Mesendoderm (in vitro differentiated cells): ENCODE measurements around the gene LRRTM4.

Source experiments
- DNase-seq: peaks from one replicate; pipeline ENCODE4 v3.0.0; 2013
- H2AK5ac ChIP-seq: 2 replicates; pipeline ENCODE4 v1.6.1; 2013; ENCODE audit warnings: low read length, inconsistent platforms
- H2BK120ac ChIP-seq: 2 replicates; pipeline ENCODE4 v1.6.1; 2013; ENCODE audit warnings: low read depth, mild to moderate bottlenecking, low read length, moderate library complexity, mixed read lengths
- H2BK15ac ChIP-seq: replicated peaks from 2 replicates; pipeline ENCODE4 v1.6.1; 2013; ENCODE audit warnings: low read depth, mild to moderate bottlenecking, moderate library complexity
- H2BK5ac ChIP-seq: 2 replicates; pipeline ENCODE4 v1.6.1; 2013; ENCODE audit warnings: low read length, inconsistent platforms
- H3K18ac ChIP-seq: 2 replicates; pipeline ENCODE4 v1.6.1; 2013; ENCODE audit warnings: mild to moderate bottlenecking, low read length, mixed read lengths
- H3K23ac ChIP-seq: one replicate; pipeline ENCODE4 v1.6.1; 2013; ENCODE audit warnings: low read length
- H3K27ac ChIP-seq: 2 replicates; pipeline ENCODE4 v1.5.1; 2013; ENCODE audit warnings: low read depth, mild to moderate bottlenecking, inconsistent platforms, low read length, moderate library complexity
- H3K27me3 ChIP-seq: 2 replicates; pipeline ENCODE4 v1.6.1; 2013; ENCODE audit warnings: low read length, control low read depth, mild to moderate bottlenecking, inconsistent platforms; ENCODE audit not compliant: insufficient read depth, poor library complexity
- H3K36me3 ChIP-seq: 2 replicates; pipeline ENCODE4 v1.6.1; 2013; ENCODE audit warnings: low read length, inconsistent platforms; ENCODE audit not compliant: control insufficient read depth, insufficient read depth
- H3K4ac ChIP-seq: one replicate; pipeline ENCODE4 v1.6.1; 2013; ENCODE audit warnings: low read depth, mild to moderate bottlenecking, low read length, moderate library complexity
- H3K4me1 ChIP-seq: 2 replicates; pipeline ENCODE4 v1.6.1; 2013; ENCODE audit warnings: low read depth, low read length, inconsistent platforms; ENCODE audit not compliant: control insufficient read depth
- H3K4me2 ChIP-seq: 2 replicates; pipeline ENCODE4 v1.6.1; 2013; ENCODE audit warnings: low read length
- H3K4me3 ChIP-seq: 2 replicates; pipeline ENCODE4 v1.5.1; 2013; ENCODE audit warnings: mild to moderate bottlenecking, low read length
- H3K56ac ChIP-seq: one replicate; pipeline ENCODE4 v1.6.1; 2013; ENCODE audit warnings: low read length
- H3K79me1 ChIP-seq: 2 replicates; pipeline ENCODE4 v1.6.1; 2013; ENCODE audit warnings: low read length, inconsistent platforms
- H3K79me2 ChIP-seq: 2 replicates; pipeline ENCODE4 v1.6.1; 2013; ENCODE audit warnings: mild to moderate bottlenecking, low read length; ENCODE audit not compliant: control insufficient read depth, insufficient read depth
- H3K9ac ChIP-seq: 2 replicates; pipeline ENCODE4 v1.6.1; 2013; ENCODE audit warnings: low read length, inconsistent platforms
- H4K5ac ChIP-seq: one replicate; pipeline ENCODE4 v1.6.1; 2013; ENCODE audit warnings: low read length
- H4K8ac ChIP-seq: one replicate; pipeline ENCODE4 v1.6.1; 2013; ENCODE audit warnings: low read depth, mild to moderate bottlenecking, control low read depth, low read length, moderate library complexity
- WGBS: extraction: QIAGEN DNeasy Blood & Tissue Kit; methylation state at CpG from one replicate; pipeline ENCODE4 v1.1.7; 2013; ENCODE audit warnings: low lambda C conversion rate, missing lambda C conversion rate; ENCODE audit not compliant: insufficient coverage; ENCODE audit errors: extremely low coverage; 5-methylcytosine and 5-hydroxymethylcytosine counted together

LRRTM4 gene

GRCh38 chr2:76985387-76986136 is 536.6 kb downstream of the LRRTM4 start:
- H4K5ac ChIP-seq: no peak overlapping the region
- no peaks in the 10 kb centered on the region for H3K79me2 ChIP-seq
- peak overlapping the region; percentile 39 for H3K18ac ChIP-seq
- no peak overlapping the region for H3K23ac ChIP-seq
- no peak overlapping the region for H3K4ac ChIP-seq
- no peak overlapping the region for H3K4me2 ChIP-seq
- H2BK15ac ChIP-seq: no peak overlapping the region
- H2BK5ac ChIP-seq: no peak overlapping the region
- no peaks in the 10 kb centered on the region for H3K79me1 ChIP-seq
- no peaks in the 10 kb centered on the region for H3K36me3 ChIP-seq
- no peak overlapping the region for H3K4me3 ChIP-seq
- no peaks in the 10 kb centered on the region for H3K27me3 ChIP-seq
- H3K9ac ChIP-seq: no peak overlapping the region
- DNase-seq: peak; percentile 67
- no peak overlapping the region for H2AK5ac ChIP-seq
- no peak overlapping the region for H2BK120ac ChIP-seq
- no peaks in the 10 kb centered on the region for H3K4me1 ChIP-seq
- no CpG with 5 or more reads among the region's 11 CpGs for WGBS
- no peak overlapping the region for H3K56ac ChIP-seq
- H4K8ac ChIP-seq: no peak overlapping the region
- H3K27ac ChIP-seq: no peak overlapping the region

- no CpG with 5 or more reads among the region's 2 CpGs for WGBS
- Histone ChIP-seq H2BK120ac (no peak overlapping the region), H3K27ac (no peak overlapping the region), H2AK5ac (no peak overlapping the region), H3K4me2 (no peak overlapping the region), H3K9ac (no peak overlapping the region), H3K18ac (no peak overlapping the region), H3K23ac (no peak overlapping the region), H3K4me3 (no peak overlapping the region), H3K36me3 (no peaks in the 10 kb centered on the region), H3K79me2 (no peaks in the 10 kb centered on the region), H3K27me3 (no peaks in the 10 kb centered on the region), H3K79me1 (no peaks in the 10 kb centered on the region), H2BK5ac (no peak overlapping the region), H2BK15ac (no peak overlapping the region), H3K56ac (no peak overlapping the region), H4K5ac (no peak overlapping the region), H3K4me1 (no peaks in the 10 kb centered on the region), H4K8ac (no peak overlapping the region), H3K4ac (no peak overlapping the region)
- DNase-seq: peak; percentile 85
Observed at GRCh38 chr2:76984359-76984758, 537.8 kb downstream of the LRRTM4 start.

GRCh38 chr2:76980067-76980787 is 541.9 kb downstream of the LRRTM4 start:
- Histone ChIP-seq H3K36me3 (no peaks in the 10 kb centered on the region), H3K23ac (no peak overlapping the region), H3K4me2 (no peak overlapping the region), H2BK5ac (no peak overlapping the region), H3K27ac (no peak overlapping the region), H2AK5ac (no peak overlapping the region), H3K4ac (no peak overlapping the region), H3K18ac (no peak overlapping the region), H3K56ac (no peak overlapping the region), H4K5ac (no peak overlapping the region), H3K9ac (no peak overlapping the region), H4K8ac (no peak overlapping the region), H3K4me1 (no peaks in the 10 kb centered on the region), H2BK120ac (peak overlapping the region; percentile 54), H3K79me1 (no peaks in the 10 kb centered on the region), H3K4me3 (no peak overlapping the region), H2BK15ac (no peak overlapping the region), H3K79me2 (no peaks in the 10 kb centered on the region), H3K27me3 (no peaks in the 10 kb centered on the region)
- WGBS: no CpG with 5 or more reads among the region's 3 CpGs
- no peak for DNase-seq

- H3K79me1 ChIP-seq: no peaks in the 10 kb centered on the region
- H2AK5ac ChIP-seq: no peak overlapping the region
- no peak overlapping the region for H3K4ac ChIP-seq
- H3K27me3 ChIP-seq: no peaks in the 10 kb centered on the region
- H4K8ac ChIP-seq: no peak overlapping the region
- H3K79me2 ChIP-seq: no peaks in the 10 kb centered on the region
- WGBS: no CpG with 5 or more reads among the region's 3 CpGs
- H2BK15ac ChIP-seq: no peak overlapping the region
- H3K36me3 ChIP-seq: no peaks in the 10 kb centered on the region
- H3K27ac ChIP-seq: no peak overlapping the region
- DNase-seq: no peak
- H3K4me1 ChIP-seq: no peaks in the 10 kb centered on the region
- no peak overlapping the region for H3K4me3 ChIP-seq
- no peak overlapping the region for H4K5ac ChIP-seq
- no peak overlapping the region for H3K18ac ChIP-seq
- H2BK5ac ChIP-seq: no peak overlapping the region
- no peak overlapping the region for H3K23ac ChIP-seq
- H3K4me2 ChIP-seq: no peak overlapping the region
- H3K56ac ChIP-seq: no peak overlapping the region
- H2BK120ac ChIP-seq: no peak overlapping the region
- H3K9ac ChIP-seq: no peak overlapping the region
Observed at GRCh38 chr2:76977846-76978727, 544.1 kb downstream of the LRRTM4 start.

- no peak overlapping the region for H4K5ac ChIP-seq
- no peak overlapping the region for H3K27ac ChIP-seq
- H2AK5ac ChIP-seq: no peak overlapping the region
- H3K27me3 ChIP-seq: no peaks in the 10 kb centered on the region
- H3K36me3 ChIP-seq: no peaks in the 10 kb centered on the region
- H3K4me1 ChIP-seq: no peaks in the 10 kb centered on the region
- H3K18ac ChIP-seq: no peak overlapping the region
- H2BK120ac ChIP-seq: no peak overlapping the region
- DNase-seq: no peak
- no peak overlapping the region for H3K4ac ChIP-seq
- H3K9ac ChIP-seq: no peak overlapping the region
- no peaks in the 10 kb centered on the region for H3K79me2 ChIP-seq
- H3K23ac ChIP-seq: no peak overlapping the region
- H2BK15ac ChIP-seq: no peak overlapping the region
- H2BK5ac ChIP-seq: no peak overlapping the region
- H3K56ac ChIP-seq: no peak overlapping the region
- H3K4me3 ChIP-seq: no peak overlapping the region
- no peaks in the 10 kb centered on the region for H3K79me1 ChIP-seq
- no peak overlapping the region for H4K8ac ChIP-seq
- H3K4me2 ChIP-seq: no peak overlapping the region
Observed at GRCh38 chr2:76975752-76976151, 546.4 kb downstream of the LRRTM4 start.
